COLO829 (cell line): Measurements from ENCODE around the gene NEMP1.

Experiments used
- DNase-seq: peaks from one replicate; pipeline ENCODE4 v3.0.0; 2012; ENCODE audit warnings: low spot score

The NEMP1 gene

GRCh38 chr12:57107456-57108155 lies 29.0 kb upstream of the NEMP1 start:
- DNase-seq, result no peak

DNA sequence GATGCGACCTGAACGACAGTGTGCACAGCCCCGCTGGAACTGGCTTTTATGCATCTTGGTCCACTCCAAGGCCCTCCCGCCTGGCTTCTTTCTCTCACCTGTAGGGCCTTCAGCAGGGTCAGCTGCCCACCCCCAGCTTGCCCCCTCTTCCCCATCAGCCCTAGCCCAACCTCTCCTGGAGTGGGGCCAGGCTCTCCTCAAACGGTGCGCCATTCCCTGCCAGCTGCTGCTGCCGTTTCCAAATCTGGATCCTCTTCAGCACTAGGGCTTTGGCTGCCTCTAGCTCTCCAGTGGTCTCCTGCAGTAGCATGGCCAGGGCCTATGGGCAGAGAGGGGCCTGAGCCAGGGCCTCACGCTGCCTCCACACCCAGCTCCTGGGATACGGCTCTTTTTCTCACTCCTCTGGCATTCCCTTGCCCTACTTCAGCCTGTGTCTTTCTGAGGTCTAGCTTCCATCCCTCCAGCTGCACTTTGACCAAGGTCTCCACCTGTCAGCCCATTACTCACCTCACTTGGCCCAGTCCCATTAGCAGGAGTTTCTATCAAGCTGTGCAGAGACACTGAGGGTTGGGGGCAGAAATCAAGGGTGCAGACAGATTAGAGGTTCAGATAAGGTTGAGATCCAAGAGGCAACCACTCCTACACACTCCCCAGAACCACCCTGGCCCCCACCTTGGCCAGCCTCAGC lies 27.6 kb upstream of the NEMP1 start:
- no peak for DNase-seq

DNA sequence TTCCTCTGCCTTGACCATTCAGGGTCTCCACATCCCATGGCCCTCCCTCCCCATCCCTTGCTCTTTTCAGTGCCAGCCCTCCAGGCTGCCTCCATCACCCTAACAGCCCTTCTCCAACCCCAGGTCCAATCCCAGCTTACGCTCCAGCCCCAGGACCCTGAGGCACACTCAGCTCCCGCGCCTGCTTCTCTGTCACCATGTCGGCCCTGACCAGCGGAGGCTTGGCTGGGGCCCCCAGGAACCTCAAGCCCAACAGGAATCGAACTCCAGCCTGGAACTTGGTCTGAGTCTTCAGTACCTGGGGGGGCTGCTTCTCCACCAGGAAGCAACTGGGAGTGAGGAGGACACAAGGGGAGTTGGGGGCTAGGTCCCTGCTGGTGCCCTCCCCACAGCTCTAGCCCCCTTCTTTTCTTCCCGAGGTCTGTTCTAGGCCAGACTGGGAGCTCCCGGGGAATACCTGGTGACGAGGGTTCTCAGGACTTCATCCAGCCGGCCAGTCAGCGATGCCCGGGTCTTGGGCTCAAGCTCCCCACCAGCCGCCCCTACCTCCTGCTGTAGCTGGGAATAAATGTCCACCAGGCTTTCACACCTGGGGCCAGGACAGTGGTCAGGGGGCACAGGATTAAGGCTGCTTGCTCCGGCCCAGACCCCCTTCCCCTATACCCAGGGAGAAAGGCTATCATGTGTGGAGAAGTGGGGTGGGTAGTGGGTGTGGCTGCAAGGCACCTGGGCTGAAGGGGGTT lies 26.6 kb upstream of the NEMP1 start:
- no peak for DNase-seq

DNA sequence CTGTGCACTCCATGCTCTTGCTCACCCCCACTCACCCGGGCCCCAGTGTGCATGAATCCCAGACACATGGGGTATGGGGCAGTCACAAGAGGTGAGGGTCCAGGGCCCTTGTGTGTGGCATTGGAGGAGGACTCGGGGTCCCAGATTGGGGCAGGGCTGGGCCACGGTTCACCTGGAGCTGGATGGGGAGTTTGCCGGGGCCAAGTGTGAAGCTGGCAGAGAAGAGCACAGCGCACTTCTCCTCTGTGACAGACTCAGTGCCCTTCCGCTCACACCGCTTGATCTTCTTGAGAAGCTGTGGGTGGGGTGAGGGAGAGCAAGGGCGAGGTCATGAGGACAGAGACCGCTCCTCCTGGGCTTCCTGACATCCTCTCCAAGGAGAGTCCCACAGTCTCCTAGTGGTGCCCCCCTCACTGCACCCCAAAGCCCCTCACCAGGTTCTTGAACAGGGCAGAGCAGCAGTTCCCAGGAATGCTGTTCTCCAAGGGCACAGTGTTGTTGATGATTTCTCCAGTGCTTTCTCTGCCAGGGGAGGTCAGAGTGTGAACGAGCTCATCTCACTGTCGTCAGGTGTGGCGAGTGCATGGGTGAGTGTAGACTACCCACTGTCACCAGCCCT lies 25.8 kb upstream of the NEMP1 start:
- DNase-seq, result no peak

GRCh38 chr12:57103856-57104255 lies 25.3 kb upstream of the NEMP1 start:
- no peak for DNase-seq

GRCh38 chr12:57101892-57102695 lies 23.5 kb upstream of the NEMP1 start:
- no peak for DNase-seq

- DNase-seq, result no peak
These were observed 21.2 kb upstream of the NEMP1 start for GRCh38 chr12:57099766-57100165.

- DNase-seq, result no peak
These were observed 20.6 kb upstream of the NEMP1 start for GRCh38 chr12:57099047-57099714.

GRCh38 chr12:57098546-57098945 lies 20.0 kb upstream of the NEMP1 start:
- DNase-seq, result no peak

DNA sequence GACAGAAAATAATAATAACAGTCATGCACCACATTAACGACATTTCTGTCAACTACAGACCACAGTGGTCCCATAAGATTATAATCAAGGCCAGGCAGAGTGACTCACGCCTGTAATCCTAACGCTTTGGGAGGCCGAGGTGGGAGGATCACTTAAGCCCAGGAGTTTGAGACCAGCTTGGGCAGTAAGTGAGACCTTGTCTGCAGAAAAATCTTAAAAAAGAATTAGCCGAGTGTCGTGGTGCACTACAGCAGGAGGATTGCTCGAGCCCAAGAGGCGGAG lies 18.9 kb upstream of the NEMP1 start:
- no peak for DNase-seq

DNA sequence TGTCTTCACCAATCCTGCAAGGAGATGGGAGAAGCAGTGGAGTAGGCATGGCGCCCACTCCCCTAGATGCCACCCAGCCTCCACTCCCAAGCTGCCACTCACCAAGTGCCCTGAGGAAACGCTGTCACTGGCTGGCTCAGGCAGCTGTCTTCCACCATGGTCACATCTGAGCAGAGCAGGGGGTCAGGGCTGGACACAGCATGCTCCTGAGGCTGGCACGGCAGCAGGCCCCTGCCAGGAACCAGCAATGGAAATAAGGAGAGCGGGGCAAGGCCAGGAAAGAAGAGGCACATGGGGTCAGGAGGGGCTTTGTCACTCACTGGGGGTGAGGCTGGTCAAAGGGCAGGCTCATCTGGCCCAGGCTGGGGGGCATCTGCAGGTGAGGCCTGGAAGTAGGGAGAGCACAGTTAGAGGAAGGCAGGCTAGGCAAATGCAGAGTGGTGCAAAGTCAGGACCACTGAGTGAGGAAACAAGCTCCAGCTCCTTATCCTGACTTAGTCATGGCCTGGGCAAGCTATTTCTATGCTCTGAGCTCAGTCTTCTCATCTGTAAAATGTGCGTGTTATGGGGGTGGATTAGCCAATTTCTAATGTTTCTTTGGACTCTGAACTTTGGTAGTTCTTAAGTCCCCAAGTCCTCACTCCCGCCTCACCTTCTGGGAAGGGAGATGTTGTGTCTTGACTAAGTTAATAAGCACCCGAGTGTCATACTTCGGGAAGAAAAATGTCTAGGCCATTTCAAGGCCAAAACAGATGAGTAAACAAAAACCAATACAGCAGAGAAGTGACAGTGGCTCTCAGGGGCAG lies 18.4 kb upstream of the NEMP1 start:
- DNase-seq, result no peak

DNA sequence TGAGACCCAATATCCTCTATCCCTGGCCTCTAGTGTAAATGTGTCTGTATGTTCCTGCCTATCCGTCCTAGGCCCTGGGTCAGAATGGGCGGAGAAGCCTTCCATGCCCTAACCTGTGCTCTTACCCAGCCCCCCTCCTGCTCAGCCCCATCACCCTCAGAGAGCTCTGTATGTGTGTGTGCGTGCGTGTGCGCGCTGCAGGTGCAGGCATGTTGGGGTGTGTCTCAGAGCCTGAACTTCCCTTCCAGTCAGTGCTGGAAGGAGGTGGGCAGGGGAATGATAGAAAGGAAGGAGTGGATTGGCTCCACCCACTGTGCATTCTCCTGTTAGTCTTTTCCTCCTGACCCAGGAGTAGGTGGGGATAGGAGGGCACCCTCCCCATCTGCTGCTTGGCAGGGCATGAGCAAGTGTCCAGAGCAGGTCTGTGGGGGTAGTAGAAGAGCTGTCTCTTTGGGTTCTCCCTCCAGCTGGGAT lies 17.5 kb upstream of the NEMP1 start:
- DNase-seq, result peak; percentile 38

- DNase-seq, result no peak
These were observed 16.8 kb upstream of the NEMP1 start for GRCh38 chr12:57095440-57095839.

GRCh38 chr12:57094208-57095160 lies 15.9 kb upstream of the NEMP1 start:
- DNase-seq, result peak; percentile 40

- peak; percentile 89 for DNase-seq
These were observed 15.0 kb upstream of the NEMP1 start for GRCh38 chr12:57093415-57094207.

- no peak for DNase-seq
These were observed 14.4 kb upstream of the NEMP1 start for GRCh38 chr12:57092876-57093414.

- no peak for DNase-seq
These were observed 13.9 kb upstream of the NEMP1 start for GRCh38 chr12:57092529-57092862.
